ENCODE data around the gene MB21D2. TPM values are rescaled to one million over a fixed set of nuclear protein-coding genes. Genes with fewer than 3 reads are reported as not detected.
"Not testable (repeated sequence)": the region's sequence is repeated elsewhere in the genome, so short reads cannot be mapped to it uniquely, and the experiment has no call there.

MB21D2 gene
- total RNA-seq, 1 donor from 2014 or later, result 14.1 TPM

- Mint-ChIP-seq H3K36me3 (peaks cover 12% of the 10 kb centered on the region), H3K4me3 (no peak overlapping the region), H3K27me3 (no peaks in the 10 kb centered on the region), H3K9me3 (no peaks in the 10 kb centered on the region), H3K4me1 (ENCODE audit: unreplicated experiment) (peaks cover 10% of the 10 kb centered on the region), H3K27ac (no peak overlapping the region)
- DNase-seq (ENCODE audit: extremely low spot score, unreplicated experiment), result no peak
- no peak for TF ChIP-seq CTCF (conservative IDR thresholded peaks at IDR 0.05)
Observed at GRCh38 chr3:192799721-192800120, 117.9 kb downstream of the MB21D2 start.

DNA sequence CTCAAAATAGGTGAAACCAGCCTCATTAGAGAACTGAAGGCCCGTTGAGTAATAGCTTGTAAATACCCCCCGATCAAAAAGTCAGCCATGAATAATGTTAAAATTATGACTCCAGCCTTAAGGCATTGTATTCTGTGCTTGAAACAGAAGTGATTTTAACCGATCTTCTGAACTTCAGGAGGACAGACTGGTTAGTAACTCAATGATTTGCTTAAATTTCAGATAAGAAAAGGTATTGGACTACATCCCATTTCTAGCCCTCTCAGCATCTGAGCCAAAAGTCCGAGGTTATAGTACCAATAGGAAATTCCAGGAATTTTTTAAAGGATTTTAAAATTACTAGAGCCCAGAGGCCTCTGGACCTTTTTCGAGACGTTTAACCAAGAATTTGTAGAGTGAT, 122.6 kb downstream of the MB21D2 start:
- no peak for DNase-seq (ENCODE audit: extremely low spot score, unreplicated experiment)
- H3K4me1 Mint-ChIP-seq (ENCODE audit: unreplicated experiment), result no peaks in the 10 kb centered on the region
- no peak overlapping the region for H3K4me3 Mint-ChIP-seq
- H3K9me3 Mint-ChIP-seq, result no peaks in the 10 kb centered on the region
- no peak overlapping the region for H3K27ac Mint-ChIP-seq
- peaks cover 11% of the 10 kb centered on the region for H3K36me3 Mint-ChIP-seq
- TF ChIP-seq CTCF (conservative IDR thresholded peaks at IDR 0.05), result no peak
- no peaks in the 10 kb centered on the region for H3K27me3 Mint-ChIP-seq

DNA sequence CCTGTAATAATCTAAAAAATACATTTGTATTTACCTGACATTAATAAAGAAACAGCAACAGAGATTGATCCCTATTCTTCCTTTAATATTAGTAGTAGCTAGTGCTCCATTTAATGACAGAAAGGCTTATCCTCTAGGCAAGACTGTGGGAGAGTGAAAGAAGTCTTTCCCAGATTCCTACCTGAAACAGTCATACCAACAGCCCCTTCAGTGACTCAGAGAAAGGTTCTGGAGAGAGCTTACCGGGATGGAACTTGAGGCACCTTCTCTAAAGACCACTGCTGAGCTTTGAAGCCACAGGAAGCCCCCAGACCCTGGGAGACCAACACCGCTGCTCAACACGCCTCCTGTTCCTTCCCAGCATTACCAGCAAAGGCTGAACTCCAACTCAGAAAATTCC, 123.4 kb downstream of the MB21D2 start:
- H3K4me1 Mint-ChIP-seq (ENCODE audit: unreplicated experiment), result no peaks in the 10 kb centered on the region
- no peak for TF ChIP-seq CTCF (conservative IDR thresholded peaks at IDR 0.05)
- H3K4me3 Mint-ChIP-seq, result no peak overlapping the region
- peaks cover 4% of the 10 kb centered on the region for H3K36me3 Mint-ChIP-seq
- no peaks in the 10 kb centered on the region for H3K27me3 Mint-ChIP-seq
- DNase-seq (ENCODE audit: extremely low spot score, unreplicated experiment), result no peak
- no peak overlapping the region for H3K27ac Mint-ChIP-seq
- H3K9me3 Mint-ChIP-seq, result no peaks in the 10 kb centered on the region

GRCh38 chr3:192788816-192789515, 128.7 kb downstream of the MB21D2 start:
- not testable (repeated sequence) for H3K4me1 Mint-ChIP-seq (ENCODE audit: unreplicated experiment); H3K36me3 Mint-ChIP-seq; DNase-seq (ENCODE audit: extremely low spot score, unreplicated experiment); H3K9me3 Mint-ChIP-seq; H3K4me3 Mint-ChIP-seq; H3K27ac Mint-ChIP-seq; H3K27me3 Mint-ChIP-seq

DNA sequence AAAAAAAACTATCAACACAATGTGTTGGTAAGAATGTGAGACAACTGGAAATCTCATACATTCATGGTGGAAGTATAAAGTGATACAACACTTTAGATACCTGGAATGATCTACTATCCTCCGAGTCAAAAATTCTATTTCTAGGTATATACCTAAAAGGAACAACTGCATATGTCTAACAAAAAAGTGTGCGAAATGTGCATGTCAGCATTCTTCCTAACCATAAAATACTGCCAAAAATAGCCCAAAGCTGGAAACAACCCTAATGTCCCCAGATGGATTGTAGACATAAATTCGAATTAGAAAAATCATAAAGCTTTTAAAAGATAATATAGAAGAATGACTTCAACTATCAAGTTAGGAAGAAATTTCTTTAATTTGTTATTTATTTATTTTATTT, 139.1 kb downstream of the MB21D2 start:
- Mint-ChIP-seq H3K9me3 (peaks cover 5% of the 10 kb centered on the region), H3K27me3 (peaks cover 3% of the 10 kb centered on the region), H3K36me3 (no peaks in the 10 kb centered on the region), H3K27ac (no peak overlapping the region), H3K4me1 (ENCODE audit: unreplicated experiment) (no peaks in the 10 kb centered on the region), H3K4me3 (no peak overlapping the region)
- TF ChIP-seq CTCF (conservative IDR thresholded peaks at IDR 0.05), result no peak
- no peak for DNase-seq (ENCODE audit: extremely low spot score, unreplicated experiment)

- DNase-seq (ENCODE audit: extremely low spot score, unreplicated experiment); H3K36me3 Mint-ChIP-seq; H3K4me3 Mint-ChIP-seq; H3K27ac Mint-ChIP-seq; H3K9me3 Mint-ChIP-seq; H3K4me1 Mint-ChIP-seq (ENCODE audit: unreplicated experiment): not testable (repeated sequence)
- H3K27me3 Mint-ChIP-seq, result peaks cover 20% of the 10 kb centered on the region
Observed at GRCh38 chr3:192774341-192774740, 143.3 kb downstream of the MB21D2 start.
